IPS-18c (cell line): ENCODE data around the gene NXPH1.
"Not testable (repeated sequence)": the region's sequence is repeated elsewhere in the genome, so short reads cannot be mapped to it uniquely, and the experiment has no call there.

Experiments used
- H3K4me3 ChIP-seq: 2 replicates; pipeline ENCODE4 v1.7.0; 2013; ENCODE audit warnings: low read depth, mild to moderate bottlenecking, low read length, moderate library complexity; ENCODE audit not compliant: insufficient read depth
- H3K9me3 ChIP-seq: one replicate; pipeline ENCODE4 v1.6.1; 2013; ENCODE audit warnings: mild to moderate bottlenecking, low read length, moderate library complexity; ENCODE audit not compliant: control insufficient read depth, insufficient read depth

The NXPH1 gene

DNA sequence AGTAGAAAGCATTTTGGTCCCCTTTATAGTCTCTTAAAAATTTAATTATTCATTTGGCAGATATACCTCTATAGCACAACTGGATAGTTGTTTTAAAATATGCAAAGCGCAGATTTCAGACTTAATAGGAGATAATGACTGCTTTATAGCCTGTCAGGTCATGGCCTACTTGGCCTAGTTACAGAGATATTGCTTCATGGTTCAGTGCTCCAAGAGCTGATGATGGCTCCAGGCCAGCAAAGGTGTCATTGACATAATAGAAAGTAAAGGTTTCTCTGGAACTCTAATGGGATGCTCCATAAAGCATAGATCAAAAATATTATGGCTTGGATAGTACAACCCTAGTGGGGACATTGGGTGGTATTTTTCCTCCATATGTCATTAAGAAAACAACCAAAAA is 285.7 kb downstream of the NXPH1 start:
- no peaks in the 10 kb centered on the region for H3K9me3 ChIP-seq
- H3K4me3 ChIP-seq = no peak overlapping the region

DNA sequence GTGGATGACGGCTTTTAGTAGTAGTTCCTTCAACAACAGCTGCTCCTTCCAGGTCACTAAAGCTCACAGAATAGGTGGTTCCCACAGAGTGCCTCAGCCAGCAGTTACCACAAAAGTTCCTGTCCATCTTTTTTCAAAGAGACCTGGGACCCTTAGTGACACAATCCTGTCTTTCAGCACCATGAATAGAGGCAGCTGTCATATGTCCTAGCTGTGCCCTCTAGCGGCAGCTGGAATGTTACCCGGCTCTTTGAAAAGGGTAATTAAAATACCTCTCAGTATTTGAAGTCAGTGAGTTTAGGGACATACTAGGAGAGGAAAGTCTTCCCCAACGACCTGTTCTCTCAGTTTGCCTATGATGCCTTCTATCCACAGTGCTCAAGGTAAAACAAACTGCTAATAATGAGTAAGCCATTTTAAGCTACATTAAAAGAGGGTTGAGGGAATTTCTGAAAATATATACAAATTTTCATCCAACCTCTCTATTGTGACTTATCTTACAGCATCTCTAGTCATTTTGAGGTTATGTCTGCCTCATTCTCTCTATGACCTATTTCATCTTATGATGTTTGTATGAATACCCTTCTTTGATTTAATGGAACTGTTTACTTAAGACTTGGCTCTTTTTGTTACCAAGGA is 290.8 kb downstream of the NXPH1 start:
- no peaks in the 10 kb centered on the region for H3K9me3 ChIP-seq

DNA sequence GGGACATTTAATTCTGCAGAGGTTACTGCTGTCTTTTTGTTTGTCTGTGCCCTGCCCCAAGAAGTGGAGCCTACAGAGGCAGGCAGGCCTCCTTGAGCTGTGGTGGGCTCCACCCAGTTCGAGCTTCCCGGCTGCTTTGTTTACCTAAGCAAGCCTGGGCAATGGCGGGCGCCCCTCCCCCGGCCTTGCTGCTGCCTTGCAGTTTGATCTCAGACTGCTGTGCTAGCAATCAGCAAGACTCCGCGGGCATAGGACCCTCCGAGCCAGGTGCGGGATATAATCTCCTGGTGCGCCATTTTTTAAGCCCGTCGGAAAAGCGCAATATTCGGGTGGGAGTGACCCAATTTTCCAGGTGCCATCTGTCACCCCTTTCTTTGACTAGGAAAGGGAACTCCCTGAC is 298.3 kb downstream of the NXPH1 start:
- H3K4me3 ChIP-seq, H3K9me3 ChIP-seq: not testable (repeated sequence)

More for the DNA sequence above, 290.8 kb downstream of the NXPH1 start:
- no peak overlapping the region for H3K4me3 ChIP-seq

DNA sequence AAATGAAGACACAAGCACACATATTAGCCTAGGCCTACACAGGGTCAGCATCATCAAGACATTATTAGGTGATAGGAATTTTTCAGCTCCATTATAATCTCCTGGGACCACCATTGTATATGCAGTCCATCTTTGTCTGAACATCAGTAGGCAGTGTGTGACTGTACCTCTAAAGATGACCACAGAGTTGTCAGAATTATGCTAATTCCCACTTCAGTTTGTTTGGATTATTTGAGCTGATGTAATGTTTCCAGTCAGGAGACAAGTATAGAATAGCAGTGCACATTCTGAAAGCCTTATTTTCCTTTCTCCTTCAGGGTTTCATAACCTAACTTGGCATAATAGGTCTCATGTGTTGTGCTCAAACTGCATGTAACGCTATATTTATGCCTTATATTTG is 306.4 kb downstream of the NXPH1 start:
- H3K9me3 ChIP-seq = no peaks in the 10 kb centered on the region
- no peak overlapping the region for H3K4me3 ChIP-seq

DNA sequence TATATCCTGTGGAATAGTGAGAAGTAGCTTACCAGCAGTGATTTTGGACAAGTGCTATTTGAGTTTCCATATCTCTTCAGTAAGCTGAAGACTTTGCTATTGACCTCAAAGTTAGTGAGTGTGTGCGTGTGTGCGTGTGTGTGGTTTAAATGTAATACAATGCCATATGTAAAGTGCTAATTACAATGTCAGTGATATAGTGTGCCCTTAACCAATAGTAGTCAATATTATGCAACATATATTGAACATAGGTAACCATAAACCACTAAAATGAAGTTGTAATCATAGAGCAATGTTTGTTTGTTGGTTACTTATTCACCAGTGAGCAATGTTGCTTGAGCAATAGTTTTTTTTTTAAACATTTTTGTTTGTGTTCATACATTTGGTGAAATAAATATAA is 309.4 kb downstream of the NXPH1 start:
- H3K9me3 ChIP-seq = no peaks in the 10 kb centered on the region

DNA sequence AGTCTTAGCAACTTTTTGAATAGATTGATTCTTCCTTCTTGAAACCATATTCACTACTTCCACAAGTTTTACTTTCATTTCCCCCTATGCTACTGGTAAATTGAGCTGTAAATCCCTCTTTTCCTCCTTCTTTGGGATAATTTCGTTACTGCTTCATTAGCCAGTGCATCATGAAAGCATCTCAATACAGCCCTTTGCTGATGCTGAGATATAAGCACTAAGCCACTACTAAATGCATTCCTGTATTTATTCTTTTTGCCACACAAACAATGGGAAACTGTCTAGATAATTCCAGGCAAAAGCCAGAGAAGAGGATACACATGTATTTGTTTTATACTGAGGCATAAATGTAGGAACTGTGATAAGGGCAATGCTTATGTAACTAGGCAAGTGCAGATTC is 313.9 kb downstream of the NXPH1 start:
- Histone ChIP-seq H3K4me3 (no peak overlapping the region), H3K9me3 (no peaks in the 10 kb centered on the region)

More for the DNA sequence above, 309.4 kb downstream of the NXPH1 start:
- no peak overlapping the region for H3K4me3 ChIP-seq

DNA sequence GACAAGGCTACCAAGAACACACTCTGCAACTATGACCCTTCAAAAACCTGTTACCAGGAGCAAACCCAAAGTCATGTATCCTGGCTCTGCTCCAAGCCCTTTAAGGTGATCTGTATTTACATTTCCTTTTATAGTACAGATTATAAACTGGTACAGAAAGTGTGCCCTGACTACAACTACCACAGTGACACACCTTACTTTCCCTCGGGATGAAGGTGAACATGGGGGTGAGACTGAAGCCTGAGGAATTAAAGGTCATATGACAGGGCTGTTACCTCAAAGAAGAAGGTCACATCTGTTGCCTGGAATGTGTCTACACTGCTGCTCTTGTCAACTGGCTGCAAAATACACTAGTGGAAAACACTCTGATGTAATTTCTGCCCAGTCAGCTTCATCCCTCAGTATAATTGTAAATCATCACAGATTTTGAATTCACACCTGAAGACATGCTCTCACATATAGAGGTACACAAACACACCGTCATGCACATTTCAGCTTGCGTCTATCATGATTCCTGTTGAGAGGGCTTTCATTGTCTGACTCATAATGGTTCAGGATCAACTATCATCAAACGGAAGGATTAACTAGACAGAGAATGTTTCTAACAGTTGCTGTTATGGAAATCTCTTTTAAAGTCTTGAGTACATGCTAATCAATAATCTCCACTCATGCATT is 318.3 kb downstream of the NXPH1 start:
- no peak overlapping the region for H3K4me3 ChIP-seq
- no peaks in the 10 kb centered on the region for H3K9me3 ChIP-seq

DNA sequence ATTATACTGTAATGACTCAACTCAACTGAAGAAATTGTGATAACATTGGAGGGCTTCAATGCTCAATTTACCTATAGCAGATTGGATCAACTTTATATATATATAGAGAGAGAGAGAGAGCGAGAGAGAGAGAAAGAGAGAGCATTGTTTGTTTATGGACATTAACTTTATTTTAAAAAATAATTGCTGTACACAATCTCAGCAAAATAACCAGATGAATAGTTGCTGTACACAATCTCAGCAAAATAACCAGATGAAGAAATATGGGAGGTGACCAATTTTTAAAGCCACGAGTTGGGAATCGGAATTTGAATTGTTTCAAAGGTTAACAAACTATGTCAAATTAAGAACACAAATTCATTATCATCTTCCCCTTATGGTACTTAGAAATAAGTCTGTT is 319.9 kb downstream of the NXPH1 start:
- H3K4me3 ChIP-seq = no peak overlapping the region
- H3K9me3 ChIP-seq = no peaks in the 10 kb centered on the region

DNA sequence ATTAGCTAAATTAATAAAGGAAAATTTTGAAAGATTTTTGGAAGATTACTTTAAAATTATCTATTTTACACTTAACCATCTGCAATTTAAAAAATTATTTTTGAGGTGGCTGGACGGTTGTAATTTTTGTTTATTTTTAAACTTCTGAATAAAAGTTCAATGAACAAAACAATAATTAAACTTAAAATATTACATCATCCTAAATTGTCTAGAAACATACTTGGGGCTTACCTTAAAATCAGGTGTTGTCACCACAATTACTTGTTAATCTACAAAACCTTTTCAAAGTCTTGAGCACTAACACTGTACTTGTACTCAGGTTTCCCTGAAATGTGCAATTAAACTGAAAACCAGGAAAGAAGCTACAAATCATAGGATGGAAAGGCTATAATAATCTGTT is 328.3 kb downstream of the NXPH1 start:
- no peak overlapping the region for H3K4me3 ChIP-seq

DNA sequence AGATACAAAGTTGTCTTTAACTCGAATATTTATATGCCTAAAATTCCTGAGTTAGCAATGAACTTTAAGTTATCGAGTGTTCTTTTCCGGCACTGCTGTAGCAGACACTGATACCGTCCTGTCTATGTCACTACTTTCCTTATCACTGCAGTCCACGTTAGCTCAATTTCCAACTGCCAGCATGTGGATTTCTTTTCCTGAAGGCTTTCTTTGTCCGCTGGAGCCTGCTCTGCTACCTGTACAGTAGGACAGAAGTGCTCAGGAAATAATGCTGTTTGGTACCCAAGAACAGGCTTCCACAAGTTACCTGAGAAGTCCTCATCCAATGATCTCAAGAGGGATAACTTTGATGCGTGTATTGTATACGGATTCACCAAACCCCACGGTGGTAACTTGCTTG is 329.4 kb downstream of the NXPH1 start:
- no peaks in the 10 kb centered on the region for H3K9me3 ChIP-seq
- H3K4me3 ChIP-seq = no peak overlapping the region

More for the DNA sequence above, 328.3 kb downstream of the NXPH1 start:
- no peaks in the 10 kb centered on the region for H3K9me3 ChIP-seq

DNA sequence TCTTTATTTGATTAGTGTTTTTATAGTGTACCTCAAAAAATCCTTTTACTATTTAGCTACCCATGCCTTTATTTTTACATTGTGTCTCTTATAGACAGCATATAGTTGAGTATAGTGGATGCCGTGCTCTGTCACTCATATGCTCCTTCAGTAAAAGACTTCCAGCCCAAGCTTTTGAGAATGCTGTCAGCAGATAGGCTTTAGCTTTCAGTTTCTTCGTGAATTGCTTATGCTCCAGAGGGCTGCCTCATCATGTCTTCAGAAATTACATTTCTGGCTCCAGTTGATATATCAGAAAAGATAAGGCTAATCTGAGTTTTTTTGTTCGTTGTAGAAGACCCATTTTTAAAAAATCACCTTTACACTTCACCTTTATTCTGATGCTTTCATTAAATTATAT is 332.0 kb downstream of the NXPH1 start:
- Histone ChIP-seq H3K4me3 (no peak overlapping the region), H3K9me3 (no peaks in the 10 kb centered on the region)

DNA sequence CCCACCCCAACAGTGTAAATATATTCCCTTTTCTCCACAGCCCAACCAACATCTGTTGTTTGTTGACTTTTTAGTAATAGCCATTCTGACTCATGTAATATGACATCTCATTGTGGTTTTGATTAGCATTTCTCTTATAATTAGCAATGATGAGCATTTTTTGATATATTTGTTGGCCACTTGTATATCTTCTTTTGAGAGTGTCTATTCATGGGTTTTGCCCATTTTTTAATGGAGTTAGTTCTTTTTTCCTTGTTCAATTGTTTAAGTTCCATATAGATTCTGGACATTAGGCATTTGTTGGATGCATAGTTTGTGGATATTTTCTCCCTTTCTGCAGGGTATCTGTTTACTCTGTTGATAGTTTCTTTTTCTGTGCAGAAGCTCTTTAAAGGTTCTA is 340.1 kb downstream of the NXPH1 start:
- Histone ChIP-seq H3K4me3 (no peak overlapping the region), H3K9me3 (no peaks in the 10 kb centered on the region)

DNA sequence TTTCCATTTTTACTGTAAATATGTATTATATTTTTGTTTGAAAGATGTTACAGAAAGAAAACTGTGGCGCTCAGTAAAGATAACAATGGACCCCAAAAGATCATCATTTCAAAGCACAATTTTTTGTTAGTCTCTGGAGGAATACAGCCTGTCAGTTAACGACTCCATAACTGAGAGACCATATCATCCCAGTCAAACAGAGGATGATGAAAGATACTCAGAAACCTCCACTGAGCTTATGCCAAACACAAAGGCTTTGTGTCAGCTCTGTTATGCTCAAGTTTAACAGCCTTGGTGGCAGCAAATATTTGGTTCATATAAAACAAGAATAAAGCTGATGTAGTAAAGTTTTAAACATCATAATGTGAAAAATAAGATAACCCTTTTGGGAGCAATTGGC is 345.1 kb downstream of the NXPH1 start:
- no peaks in the 10 kb centered on the region for H3K9me3 ChIP-seq
- H3K4me3 ChIP-seq = no peak overlapping the region

DNA sequence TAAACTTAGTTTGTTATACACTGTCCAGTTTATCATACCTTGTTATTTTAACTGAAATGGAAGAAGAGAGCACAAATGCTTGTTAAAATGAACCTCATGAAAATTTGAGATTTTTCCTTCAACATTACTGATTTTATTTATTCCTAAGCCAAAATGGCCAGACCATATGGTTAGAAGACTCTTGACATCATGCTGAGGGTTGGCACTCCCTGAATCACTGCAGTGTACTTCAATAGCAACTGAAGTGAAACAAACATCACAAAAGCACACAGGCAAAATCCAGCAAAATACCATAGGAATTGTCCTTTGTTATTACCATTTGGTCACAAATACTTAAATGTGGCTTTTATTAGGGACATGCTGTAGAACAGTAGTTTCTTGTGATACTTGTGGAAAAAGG is 347.8 kb downstream of the NXPH1 start:
- H3K9me3 ChIP-seq = no peaks in the 10 kb centered on the region
- no peak overlapping the region for H3K4me3 ChIP-seq

DNA sequence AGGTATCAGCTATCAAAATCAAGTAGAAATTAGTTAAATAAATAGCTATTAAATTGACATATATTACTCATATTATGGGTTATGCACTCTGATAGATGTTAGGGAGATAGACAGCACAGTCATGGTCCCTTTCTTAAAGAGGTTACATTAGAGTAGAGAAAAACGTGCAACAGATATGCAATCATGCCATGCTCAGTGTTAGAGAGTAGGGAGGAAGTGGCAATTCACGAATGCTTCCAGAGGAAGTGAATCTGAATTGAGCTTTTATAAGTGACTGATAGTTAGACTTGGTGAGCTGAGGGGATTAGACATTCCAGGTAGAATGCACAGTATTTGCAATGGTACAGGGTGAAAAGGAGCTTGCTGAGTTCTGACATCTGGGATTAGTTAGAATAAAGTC is 349.8 kb downstream of the NXPH1 start:
- no peaks in the 10 kb centered on the region for H3K9me3 ChIP-seq
- H3K4me3 ChIP-seq = no peak overlapping the region

DNA sequence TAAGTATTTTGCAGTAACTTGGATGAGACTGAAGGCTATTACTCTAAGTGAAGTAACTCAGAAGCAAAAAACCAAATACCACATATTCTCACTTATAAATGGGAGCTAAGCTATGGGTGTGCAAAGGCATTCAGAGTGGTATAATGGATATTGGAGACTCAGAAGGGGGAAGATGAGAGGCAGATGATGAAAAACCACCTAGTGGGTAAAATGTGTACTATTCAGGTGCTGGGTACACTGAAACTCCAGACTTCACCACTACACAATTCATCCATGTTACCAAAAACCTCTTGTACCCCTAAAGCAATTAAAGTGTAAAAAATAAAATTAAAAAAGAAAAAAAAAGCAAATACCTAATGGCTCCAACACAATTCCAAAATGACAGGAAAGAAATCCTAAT is 351.7 kb downstream of the NXPH1 start:
- H3K4me3 ChIP-seq = no peak overlapping the region
- no peaks in the 10 kb centered on the region for H3K9me3 ChIP-seq

DNA sequence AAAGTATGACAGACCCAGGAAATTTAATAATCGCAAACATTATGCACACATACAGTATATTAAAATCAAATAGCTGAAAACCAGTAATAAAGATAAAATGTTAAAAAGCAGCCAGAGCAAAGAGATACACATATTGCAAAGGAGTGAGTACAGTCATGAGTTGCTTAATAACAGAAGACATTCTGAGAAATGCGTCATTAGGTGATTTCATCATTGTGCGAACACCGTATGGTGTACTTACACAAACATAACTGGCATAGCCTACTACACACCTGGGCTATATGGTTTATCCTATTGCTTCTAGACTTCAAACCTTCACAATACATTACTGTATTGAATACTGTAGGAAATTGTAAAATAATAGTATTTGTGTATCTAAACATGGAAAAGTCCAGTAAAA is 367.6 kb downstream of the NXPH1 start:
- Histone ChIP-seq H3K4me3 (no peak overlapping the region), H3K9me3 (no peaks in the 10 kb centered on the region)
